ENCODE data around the gene KBTBD6. TPM values are rescaled to one million over a fixed set of nuclear protein-coding genes. Genes with fewer than 3 reads are reported as not detected.

KBTBD6 gene
- total RNA-seq, 1 donor from 2014 or later = 18.4 TPM

GRCh38 chr13:41130356-41130755, 2.2 kb downstream of the KBTBD6 start:
- Mint-ChIP-seq H3K9me3 (peaks cover 4% of the 10 kb centered on the region), H3K36me3 (peaks cover 22% of the 10 kb centered on the region), H3K4me3 (peak overlapping the region; percentile 99), H3K27me3 (no peaks in the 10 kb centered on the region), H3K4me1 (ENCODE audit: unreplicated experiment) (peaks cover 32% of the 10 kb centered on the region), H3K27ac (no peak overlapping the region)
- no peak for DNase-seq (ENCODE audit: extremely low spot score, unreplicated experiment)
- TF ChIP-seq CTCF (conservative IDR thresholded peaks at IDR 0.05) = no peak

DNA sequence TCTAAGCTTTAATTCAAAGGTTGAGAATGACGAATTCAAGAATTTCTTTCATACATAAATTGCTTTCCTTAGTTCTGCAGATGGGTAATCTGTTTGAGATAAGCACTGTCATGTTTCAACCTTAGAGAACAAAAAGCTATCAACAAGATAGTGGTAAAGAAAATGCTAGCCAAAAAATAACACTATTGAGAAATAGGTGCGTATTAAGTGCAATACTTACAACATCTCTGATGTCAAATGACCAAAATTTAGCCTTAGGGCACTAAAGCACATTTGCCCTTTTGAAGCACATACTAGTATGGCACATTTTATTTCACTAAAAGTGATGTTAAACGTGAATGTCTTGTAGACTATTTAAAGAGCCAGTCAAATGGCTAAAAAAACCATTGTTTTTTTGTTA, 4.9 kb downstream of the KBTBD6 start:
- Mint-ChIP-seq H3K4me3 (no peak overlapping the region), H3K27me3 (no peaks in the 10 kb centered on the region), H3K9me3 (peaks cover 4% of the 10 kb centered on the region), H3K27ac (no peak overlapping the region), H3K4me1 (ENCODE audit: unreplicated experiment) (peaks cover 21% of the 10 kb centered on the region), H3K36me3 (peaks cover 20% of the 10 kb centered on the region)
- no peak for TF ChIP-seq CTCF (conservative IDR thresholded peaks at IDR 0.05)
- DNase-seq (ENCODE audit: extremely low spot score, unreplicated experiment) = no peak

DNA sequence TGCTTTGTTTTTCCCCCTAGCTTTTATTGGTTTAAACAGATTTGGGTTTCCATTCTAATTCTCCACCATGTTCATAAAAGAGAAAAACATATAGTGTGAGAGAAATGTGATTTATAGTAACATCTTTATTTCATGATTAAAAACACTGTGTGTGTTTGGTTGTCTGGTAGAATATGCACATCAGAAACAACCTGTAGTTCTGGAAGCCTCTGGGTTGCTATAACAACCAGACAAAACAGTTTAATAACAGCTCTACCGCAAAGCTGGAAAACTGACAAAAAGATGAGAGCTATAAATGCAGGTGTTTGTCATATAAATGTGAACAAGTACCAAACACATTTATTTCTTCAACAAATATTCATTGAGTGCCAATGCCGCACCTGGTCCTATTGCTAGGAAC, 9.8 kb downstream of the KBTBD6 start:
- DNase-seq (ENCODE audit: extremely low spot score, unreplicated experiment) = no peak
- H3K27ac Mint-ChIP-seq = no peak overlapping the region
- H3K4me3 Mint-ChIP-seq = no peak overlapping the region

GRCh38 chr13:41117869-41118268, 14.7 kb downstream of the KBTBD6 start:
- no peak for TF ChIP-seq CTCF (conservative IDR thresholded peaks at IDR 0.05)
- Mint-ChIP-seq H3K36me3 (no peaks in the 10 kb centered on the region), H3K27me3 (no peaks in the 10 kb centered on the region), H3K27ac (no peak overlapping the region), H3K9me3 (no peaks in the 10 kb centered on the region), H3K4me3 (no peak overlapping the region), H3K4me1 (ENCODE audit: unreplicated experiment) (no peaks in the 10 kb centered on the region)
- no peak for DNase-seq (ENCODE audit: extremely low spot score, unreplicated experiment)

More for the DNA sequence above, 9.8 kb downstream of the KBTBD6 start:
- Mint-ChIP-seq H3K27me3 (no peaks in the 10 kb centered on the region), H3K36me3 (peaks cover under 1% of the 10 kb centered on the region), H3K9me3 (no peaks in the 10 kb centered on the region), H3K4me1 (ENCODE audit: unreplicated experiment) (peaks cover under 1% of the 10 kb centered on the region)
- TF ChIP-seq CTCF (conservative IDR thresholded peaks at IDR 0.05) = no peak

DNA sequence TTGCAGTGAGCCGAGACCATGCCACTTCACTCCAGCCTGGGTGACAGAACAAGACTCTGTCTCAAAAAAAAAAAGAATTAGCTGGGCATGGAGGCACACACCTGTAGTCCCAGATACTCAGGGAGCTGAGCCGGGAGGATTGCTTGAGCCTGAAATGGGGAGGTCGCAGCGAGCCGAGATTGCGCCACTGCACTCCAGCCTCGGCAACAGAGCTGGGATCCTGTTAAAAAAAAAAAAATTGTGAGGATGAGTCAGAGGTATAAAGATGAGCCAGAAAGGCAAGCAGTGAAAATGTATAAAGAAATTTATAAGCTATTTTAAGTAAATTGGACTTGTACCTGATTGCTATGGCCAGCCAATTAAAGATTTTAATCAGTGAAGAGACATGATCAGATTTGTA, 21.1 kb downstream of the KBTBD6 start:
- no peaks in the 10 kb centered on the region for H3K4me1 Mint-ChIP-seq (ENCODE audit: unreplicated experiment)
- H3K27ac Mint-ChIP-seq = no peak overlapping the region
- DNase-seq (ENCODE audit: extremely low spot score, unreplicated experiment) = no peak

More for the DNA sequence above, 21.1 kb downstream of the KBTBD6 start:
- Mint-ChIP-seq H3K9me3 (no peaks in the 10 kb centered on the region), H3K36me3 (no peaks in the 10 kb centered on the region), H3K4me3 (no peak overlapping the region), H3K27me3 (no peaks in the 10 kb centered on the region)
- TF ChIP-seq CTCF (conservative IDR thresholded peaks at IDR 0.05) = no peak

Measured in type B pancreatic cell (in vitro differentiated cells).